ENCODE data around the gene TNRC18.
"Not testable (repeated sequence)": the region's sequence is repeated elsewhere in the genome, so short reads cannot be mapped to it uniquely, and the experiment has no call there.

Gene TNRC18

DNA sequence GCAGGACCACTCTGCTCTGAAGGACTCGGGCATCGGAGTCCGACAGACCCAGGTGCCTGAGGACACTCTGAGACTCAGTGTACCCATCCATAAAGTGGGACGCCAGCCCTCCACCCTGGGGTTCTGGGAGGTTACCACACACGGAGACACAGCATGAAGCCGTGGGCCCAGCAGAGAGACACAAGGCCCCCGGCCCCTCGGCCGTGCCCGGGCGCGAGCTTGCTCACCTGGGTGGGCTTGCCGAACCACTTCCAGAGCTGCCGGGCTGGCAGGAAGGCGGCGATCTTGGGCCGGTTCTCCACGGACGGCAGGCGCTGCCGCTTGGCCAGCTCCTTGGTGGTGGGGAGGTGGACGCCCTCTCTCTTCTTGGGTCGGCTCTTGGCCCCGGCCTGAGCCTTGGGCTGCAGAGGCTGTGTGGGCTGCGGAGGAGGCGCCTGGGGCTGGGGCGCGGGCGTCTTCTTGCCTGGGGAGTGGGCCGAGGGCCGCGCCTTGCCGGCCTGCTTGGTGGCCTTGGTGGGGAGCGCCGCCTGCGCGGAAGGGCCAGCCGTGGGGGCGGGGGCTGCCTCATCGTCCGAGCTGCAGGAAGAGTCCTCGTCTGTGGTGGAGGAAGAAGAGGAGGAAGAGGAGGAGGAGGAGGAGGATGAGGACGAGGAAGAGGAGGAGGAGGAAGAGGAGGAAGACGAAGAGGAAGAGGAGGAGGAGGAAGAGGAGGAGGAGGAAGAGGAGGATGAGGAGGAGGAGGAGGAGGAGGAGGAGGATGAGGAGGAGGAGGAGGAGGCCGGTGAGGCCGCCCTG lies 111.2 kb downstream of the TNRC18 start:
- not testable (repeated sequence) for DNase-seq

DNA sequence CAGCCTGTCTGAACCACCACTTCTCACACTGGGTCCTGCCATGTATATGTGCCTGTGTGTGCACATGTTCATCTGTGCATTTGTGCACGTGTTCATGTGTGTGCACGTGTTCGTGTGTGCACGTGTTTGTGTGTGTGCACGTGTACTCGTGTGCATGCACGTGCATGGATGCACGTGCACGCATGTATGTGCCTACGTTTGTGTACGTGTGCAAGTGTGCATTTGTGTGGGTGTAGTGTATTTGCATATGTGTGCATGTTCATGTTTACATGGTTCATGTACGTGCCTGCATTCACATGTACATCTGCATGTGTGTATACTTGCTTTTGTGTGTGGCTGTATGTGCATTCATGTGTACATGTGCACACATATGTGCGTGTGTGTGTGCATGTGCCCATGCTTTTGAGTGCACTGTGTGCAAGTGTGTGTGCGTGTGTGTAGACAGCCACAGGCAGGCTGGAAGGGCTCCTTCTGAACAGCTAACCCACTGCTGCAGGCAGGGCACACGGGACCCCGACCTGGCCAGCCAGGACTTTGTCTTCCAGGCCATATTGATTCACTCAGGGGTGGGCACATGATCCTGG lies 112.7 kb downstream of the TNRC18 start:
- no peak for DNase-seq

DNA sequence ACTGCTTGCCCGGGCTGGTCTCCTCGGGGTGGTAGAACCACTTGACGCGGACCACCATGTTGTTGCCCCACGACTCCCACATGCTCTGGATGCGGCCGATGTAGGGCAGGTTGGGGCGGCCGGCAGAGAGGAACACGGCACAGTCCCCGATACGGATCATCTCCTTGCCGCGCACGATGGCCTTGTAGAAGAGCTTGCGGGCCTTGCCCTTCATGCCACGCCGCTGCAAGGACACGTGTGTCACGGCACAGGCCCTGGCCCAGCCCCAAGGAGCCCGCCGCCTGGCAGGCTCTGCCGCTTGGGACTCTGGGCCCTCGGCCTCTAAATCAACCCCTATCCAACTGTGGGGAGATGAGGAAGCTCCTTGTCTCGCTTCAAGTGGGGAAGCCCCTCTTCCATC lies 114.5 kb downstream of the TNRC18 start:
- DNase-seq: no peak

DNA sequence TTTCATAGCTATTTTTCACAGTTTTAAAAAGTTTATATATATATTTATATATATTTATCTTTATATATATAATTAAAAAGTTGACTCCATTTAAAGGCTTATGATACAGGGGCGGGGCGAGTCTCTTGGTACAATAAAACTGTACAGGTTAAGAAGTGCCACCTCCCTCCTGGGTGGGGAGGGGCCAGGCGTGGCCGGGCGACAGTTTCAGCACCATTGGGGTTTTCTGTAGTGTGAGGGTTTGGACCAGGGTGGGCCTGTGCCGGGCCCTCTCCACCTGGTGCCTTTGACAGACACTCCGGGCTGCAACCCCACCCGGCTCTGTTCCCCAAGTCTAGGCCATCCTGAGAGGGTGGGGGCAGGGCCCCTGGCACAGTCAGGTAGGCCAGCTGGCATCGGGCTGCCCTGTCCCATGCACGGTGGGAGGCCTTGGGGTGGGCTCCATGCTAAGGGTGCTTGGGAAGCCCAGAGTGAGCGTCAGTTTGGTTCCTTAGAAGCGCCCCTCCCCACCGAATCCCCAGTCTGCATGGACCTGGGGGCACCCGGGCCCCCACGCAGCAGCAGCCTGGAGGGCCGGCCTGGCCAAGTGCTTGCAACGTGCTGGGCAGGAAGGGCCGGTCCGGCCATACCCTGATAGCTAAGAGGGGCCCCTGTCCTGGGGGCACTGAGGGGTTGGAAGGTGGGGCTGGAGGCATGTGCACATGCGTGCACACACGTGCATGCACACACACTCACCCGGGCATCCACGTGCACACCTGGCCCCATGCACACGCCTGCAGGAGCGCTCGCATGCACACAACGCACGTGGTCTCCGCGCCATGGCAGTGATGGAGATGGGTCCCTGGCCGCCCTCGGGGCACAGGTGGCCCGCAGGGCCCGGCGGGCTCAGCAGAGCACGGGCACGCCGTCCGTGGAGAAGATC lies 116.2 kb downstream of the TNRC18 start:
- not testable (repeated sequence) for DNase-seq

DNA sequence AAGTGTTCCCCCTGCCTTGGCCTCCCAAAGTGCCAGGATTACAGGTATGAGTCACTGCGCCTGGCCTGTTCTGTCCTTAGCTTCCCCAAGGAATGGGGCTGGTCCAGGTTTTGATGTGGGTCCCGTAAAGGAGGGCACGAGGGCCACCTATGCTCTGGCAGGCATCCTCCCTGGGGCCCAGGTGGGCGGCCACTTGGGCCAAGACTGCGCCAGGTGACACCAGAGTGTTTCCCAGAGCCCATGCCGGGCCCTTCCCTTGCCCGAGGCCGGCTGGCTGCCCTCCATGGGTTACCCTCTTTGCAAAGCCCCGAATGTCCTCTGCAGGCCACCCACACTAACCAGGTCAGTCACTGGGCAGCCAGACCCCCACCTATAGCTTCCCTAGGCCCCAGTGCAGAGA lies 118.6 kb downstream of the TNRC18 start:
- DNase-seq: not testable (repeated sequence)

DNA sequence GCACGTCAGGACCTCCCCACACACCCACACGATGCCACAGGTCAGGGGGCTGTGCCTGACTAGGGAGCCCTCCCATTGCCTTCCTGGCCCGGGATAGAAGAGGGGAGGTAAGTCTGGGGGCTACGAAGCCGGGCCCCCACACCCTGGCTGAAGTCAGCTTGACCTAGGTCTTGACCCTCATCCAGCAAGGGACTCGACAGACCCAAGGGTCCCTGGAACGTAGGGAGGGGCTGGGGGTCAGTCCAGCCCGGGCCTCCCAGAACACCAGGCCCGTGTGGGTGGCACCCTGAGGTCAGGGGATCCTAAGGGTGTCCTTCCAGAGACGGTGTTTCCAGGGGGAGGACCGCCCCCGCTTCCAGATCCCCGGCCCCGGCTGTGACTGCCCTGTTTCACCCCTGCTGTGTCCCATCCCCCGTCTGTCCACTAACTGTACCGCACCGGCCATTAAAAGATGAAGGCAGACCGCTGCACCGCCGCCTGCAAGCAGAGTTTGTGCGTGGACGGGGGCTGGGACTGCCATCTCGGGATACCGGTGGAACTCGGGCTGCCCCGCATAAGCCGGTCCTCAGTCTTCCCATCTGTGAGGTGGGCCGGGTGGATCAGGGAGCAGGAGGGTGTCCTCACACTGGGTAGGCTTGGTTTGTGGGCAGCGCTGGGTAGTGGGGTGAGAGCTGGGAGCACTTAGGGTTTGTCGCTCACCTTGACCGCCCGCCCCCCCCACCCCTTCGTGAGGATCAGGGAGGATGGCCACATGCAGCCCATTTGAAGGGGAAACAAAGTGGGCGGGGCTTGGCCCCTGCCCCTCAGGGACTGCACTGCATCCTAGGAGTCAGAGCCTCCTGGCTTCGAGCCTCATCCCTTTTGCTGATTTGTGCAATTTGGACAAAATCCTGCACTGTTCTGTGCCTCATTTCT lies 119.8 kb downstream of the TNRC18 start:
- no peak for DNase-seq

DNA sequence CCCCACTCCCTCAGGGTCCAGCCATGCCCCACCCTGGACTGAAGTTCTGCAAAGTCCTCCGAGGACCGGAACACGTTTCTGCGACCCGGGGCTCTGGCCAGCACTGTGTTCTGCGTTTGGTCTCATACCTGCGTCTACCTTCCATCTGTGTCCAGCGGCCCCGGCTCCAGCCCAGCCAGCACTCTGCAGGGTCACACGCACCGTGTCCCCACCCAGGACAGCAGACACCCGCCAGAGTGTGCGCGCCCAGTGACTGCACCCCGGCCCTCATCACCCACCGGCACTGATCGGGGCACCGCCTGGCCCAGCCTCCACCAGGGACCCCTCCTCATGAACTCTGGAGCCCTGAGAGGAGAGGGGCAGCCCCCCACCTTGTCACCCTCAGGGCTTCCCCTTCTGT lies 120.6 kb downstream of the TNRC18 start:
- no peak for DNase-seq

DNA sequence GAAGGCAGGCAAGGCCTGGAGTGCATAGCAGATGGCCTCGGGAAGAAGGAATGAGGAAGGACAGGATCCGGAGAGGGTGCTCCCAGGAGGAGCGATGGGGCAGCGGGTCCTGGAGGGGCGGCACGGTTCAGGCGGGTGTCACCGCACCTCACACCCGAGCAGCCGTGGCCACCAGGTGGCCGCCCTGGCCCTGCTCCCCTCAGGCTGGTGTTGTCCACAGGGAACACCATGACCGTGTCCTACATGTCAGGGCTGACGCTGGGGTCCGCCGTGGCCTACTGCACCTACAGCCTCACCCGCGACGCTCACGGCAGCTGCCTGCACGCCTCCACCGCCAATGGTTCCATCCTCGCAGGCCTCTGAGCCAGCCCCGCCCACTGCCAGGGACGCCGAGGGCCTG lies 121.1 kb downstream of the TNRC18 start:
- DNase-seq: no peak

DNA sequence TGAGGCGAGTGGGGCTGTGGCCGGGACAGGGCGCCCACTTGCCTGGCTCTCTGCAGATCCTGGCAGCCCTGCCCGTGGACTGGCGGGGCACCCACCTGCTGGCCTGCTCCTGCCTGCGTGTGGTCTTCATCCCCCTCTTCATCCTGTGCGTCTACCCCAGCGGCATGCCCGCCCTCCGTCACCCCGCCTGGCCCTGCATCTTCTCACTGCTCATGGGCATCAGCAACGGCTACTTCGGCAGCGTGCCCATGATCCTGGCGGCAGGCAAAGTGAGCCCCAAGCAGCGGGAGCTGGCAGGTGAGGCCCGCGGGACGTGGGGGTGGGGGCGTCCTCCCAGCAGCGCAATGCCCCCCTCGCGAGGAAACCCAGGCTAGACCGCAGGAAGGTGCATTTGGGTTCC lies 123.3 kb downstream of the TNRC18 start:
- DNase-seq: no peak

DNA sequence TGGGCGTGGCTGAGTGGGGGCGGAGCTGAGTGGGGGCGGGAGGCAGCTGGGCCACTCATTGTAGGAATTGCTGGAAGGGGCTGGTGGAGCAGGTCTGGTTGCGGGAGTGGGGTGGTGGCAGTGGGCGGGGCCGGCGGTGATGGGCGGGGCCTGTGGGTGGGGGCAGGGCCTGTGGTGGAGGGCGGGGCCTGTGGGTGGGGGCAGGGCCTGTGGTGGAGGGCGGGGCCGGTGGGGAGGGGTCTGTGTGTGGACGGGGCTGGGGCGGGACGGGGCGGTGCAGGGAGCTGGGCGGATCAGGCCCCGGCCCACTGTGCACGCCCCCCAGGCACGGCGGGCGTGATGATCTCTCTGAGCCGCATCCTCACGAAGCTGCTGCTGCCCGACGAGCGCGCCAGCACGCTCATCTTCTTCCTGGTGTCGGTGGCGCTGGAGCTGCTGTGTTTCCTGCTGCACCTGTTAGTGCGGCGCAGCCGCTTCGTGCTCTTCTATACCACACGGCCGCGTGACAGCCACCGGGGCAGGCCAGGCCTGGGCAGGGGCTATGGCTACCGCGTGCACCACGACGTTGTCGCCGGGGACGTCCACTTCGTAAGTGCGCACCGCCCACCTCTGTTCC lies 126.9 kb downstream of the TNRC18 start:
- peak; percentile 80 for DNase-seq

DNA sequence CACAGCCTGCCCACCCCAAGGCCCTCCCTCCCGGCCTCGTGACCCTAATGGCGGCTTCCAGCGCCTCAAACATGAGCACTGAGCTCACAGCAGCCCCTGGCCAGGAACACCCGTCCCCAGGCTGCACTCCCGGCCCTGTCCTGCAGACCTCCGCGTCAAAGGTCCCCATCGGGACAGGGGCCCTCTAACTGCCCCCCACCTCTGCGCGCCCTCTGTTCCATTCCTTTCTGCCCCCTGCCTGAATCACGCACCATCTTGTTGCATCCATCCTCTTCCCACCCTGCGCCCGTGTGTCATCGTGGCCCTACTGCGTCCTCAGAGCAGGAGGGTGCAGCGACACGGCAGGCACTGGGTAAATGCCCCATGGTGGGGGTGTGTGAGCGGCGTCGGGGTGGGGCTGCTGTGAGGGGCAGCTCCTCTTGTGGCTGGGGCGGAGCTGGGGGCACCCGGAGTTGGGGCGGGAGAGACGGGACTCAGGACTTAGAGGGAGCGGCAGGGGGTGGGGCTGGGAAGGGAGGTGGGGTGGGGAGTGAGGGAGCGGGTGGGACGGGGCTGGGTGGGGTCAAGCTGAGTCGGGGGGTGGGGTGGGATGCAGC lies 127.5 kb downstream of the TNRC18 start:
- DNase-seq: peak; percentile 35

DNA sequence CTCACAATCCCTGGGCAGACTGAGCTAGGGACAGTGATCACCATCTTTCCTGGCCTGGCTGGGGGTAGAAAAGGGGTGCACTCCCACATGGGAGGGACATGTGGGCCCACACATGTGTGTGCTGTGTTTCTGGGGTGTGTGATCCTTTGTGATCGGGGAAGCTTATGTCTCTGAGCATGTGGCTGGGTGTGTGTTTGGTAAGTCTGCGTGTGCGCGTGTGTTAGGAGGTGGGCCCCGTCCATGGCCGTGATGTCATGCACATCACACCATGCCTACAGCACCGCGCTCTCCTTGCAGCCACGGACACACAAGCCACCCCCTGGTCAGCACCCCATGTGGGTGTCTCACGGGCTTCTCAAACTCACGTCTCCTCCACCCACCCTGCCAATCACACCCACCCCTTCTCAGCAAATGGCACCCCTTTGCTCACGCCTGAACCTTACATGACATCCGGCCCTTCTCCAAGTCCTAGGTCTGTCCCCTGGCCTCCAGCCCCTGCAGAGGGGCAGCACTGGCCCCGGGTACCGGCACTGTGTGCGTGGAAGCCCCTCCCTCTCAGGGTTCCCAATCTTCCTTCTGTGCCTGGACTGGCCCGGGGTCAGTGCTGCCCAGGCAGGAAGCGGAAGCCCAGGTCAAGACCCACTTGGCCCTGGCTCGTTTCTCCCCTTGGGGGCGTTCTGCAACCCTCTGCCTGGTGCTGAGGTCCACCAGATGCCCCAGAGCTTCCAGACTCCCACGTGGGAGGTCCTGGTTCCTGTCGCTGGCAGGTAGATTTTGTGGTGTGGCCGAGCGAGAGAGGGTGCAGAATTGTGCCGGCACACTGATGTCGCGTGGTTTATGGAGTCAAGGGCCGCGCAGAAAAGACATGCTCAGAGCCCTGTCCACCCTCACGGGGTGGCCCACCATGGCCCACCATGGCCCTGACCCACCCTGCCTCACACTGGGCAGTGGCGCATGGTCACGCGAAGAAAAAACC lies 128.3 kb downstream of the TNRC18 start:
- DNase-seq: no peak

DNA sequence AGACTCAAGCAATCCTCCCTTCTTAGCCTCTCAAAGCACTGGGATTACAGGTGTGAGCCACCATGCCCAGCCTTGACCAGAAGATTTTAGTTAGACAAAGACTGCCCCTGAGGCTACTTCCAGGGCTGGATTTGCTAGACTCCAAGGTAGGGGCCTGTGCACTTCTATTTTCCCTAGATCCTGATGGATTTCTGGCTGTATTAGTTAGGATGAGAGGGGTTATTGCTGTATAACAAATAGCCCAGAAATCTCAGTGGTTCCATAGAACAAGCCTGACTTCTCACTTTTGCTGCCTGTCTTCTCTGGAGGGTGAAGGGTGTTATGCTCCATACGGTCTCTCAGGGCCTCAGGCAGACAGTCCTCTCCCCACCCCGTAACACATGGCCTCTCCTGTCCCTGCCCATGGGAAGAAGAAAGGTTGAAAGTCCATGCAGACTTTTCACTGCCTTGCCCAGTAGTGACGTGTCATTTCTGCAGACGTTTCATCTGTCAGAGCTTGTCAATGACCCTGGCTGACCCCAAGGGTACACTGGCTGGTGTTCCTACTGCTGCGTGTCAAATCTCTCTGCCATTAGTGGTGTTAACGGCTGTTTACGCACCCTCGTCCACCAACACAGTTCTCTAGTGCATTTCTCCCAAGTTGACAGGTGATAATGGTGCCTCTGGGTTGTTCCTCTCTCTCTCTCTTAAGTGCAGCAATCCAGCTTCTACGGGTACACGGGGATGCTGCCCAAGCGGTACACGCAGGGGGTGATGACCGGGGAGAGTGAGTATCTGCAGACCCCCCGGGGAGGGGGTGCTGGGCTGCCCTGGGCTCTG lies 129.3 kb downstream of the TNRC18 start:
- no peak for DNase-seq

DNA sequence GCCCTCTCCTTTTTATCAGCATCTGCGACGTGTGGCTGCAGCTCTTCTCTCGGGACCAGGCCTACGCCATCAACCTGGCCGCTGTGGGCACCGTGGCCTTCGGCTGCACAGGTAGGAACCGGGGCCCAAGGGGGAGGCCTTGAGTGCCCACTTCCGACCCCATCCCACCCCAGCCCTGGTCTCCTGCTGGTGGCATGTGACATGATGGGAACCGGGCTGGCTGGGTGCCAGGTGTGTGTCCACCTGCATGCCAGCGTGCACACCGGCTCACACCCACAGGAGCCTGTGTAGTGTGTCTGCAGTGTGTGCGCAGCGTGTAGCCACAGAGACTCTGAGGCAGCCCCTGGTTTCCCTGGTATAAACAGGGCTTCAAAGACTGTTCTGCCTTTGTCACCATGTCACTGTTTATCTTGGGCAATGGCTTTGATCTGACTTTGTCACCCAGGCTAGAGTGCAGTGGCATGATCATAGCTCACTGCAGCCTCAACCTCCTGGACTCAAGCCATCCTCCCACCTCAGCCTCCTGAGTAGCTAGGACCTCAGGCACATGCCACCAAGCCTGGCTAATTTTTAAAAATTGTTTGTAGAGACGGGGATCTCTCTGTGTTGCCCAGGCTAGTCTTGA lies 131.8 kb downstream of the TNRC18 start:
- DNase-seq: not testable (repeated sequence)

DNA sequence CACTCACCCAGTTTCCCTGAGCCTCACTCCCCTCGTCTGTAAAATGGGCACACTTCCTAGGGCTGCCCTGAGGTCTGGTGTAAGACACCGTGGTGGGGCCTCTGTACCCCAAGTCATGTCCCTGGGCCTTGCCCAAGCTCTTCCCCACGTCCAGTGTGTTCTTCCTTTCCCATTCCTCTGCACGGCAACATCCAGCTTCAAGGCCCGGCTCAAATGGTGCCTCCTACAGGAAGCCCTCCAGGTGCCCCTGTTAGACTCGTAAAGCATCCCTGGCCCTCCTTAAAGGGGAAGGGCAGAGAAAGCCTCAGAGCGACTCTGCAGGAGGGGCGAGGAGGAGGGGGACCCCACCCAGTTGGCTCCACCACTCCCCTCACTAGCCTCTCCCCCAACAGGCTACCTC lies 132.3 kb downstream of the TNRC18 start:
- DNase-seq: no peak

DNA sequence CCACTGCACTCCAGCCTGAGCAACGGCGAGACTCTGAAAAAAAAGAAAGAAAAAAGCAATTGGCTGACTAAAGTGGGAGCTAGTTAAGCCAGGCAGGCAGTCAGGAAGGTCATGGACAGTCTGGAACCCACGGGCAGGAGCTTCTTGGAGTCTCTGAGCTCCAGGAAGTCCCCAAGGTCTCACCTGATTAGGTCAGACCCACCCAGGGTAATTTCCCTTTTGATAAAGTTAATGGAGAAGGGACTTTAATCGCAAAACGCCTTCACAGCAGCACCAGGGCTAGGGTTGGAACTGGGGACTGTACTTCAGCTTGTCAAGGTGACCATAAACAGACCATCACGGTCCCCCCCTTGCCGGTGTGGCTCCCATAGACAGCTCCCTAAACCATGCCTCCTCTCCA lies 134.3 kb downstream of the TNRC18 start:
- DNase-seq: no peak

DNA sequence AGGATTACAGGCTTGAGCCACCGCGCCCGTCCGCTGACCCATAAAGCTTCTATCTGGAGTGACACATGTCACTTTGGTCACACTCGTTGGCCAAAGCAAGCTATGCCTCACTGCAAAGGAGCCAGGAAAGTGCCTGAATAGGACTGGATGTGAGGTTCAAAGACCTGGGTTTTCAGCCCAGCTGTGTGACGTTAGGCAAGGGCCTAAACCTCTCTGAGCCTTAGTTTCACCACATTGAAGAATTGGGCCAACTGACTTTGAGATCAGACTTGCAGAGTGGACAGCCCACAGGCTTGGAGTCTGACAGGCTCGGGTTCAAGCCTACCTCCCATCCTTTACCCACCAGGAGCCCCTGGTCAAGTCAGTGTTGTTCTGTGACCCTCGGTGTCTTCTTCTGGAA lies 135.1 kb downstream of the TNRC18 start:
- not testable (repeated sequence) for DNase-seq

DNA sequence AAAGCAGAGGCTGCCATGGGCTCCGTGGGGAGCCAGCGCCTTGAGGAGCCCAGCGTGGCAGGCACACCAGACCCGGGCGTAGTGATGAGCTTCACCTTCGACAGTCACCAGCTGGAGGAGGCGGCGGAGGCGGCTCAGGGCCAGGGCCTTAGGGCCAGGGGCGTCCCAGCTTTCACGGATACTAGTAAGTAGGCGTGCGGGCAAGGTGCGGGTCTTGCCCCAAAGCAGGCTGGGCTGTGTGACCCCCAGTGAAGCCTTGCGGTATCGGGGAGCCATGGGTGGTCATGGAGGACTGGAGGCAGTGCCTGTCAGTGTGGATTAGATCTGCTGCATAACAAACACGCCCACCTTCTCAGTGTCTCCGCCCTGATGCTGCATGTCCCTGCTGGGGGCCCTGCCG lies 135.8 kb downstream of the TNRC18 start:
- DNase-seq: no peak

DNA sequence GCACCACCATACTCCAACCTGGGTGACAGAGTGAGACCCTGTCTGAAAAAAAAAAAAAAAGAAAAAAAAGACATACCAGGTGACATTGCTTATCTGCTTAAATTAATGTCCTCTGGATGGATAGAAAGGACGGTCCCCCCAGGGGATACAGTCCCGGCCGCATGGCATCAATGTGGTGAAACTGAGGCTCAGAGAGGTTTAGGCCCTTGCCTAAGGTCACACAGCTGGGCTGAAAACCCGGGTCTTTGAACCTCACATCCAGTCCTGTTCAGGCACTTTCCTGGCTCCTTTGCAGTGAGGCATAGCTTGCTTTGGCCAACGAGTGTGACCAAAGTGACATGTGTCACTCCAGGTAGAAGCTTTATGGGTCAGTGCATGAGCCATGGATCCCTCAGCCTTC lies 136.3 kb downstream of the TNRC18 start:
- not testable (repeated sequence) for DNase-seq
